PC-3 (cell line): ENCODE data around the gene EFCAB12.

Experiments
- EZH2 ChIP-seq: fragments of 300-600 bp; sonication (generic); IDR thresholded peaks from one replicate; pipeline ENCODE4 v1.6.1; 2017; ENCODE audit warnings: antibody characterized with exemption, mild to moderate bottlenecking, low read length; ENCODE audit not compliant: unreplicated experiment
- EZH2phosphoT487 ChIP-seq: fragments of 300-600 bp; sonication (generic); IDR thresholded peaks from 2 replicates; pipeline ENCODE4 v1.6.1; 2018; ENCODE audit warnings: mild to moderate bottlenecking, antibody characterized with exemption, low read length, borderline replicate concordance
- TF ChIP-seq, protein P1 (sequence below): fragments of 300-600 bp; sonication (generic); conservative IDR thresholded peaks from 2 replicates; pipeline ENCODE4 v1.5.1; 2017; ENCODE audit warnings: antibody characterized with exemption, low read depth, mild to moderate bottlenecking, low read length

DNA sequence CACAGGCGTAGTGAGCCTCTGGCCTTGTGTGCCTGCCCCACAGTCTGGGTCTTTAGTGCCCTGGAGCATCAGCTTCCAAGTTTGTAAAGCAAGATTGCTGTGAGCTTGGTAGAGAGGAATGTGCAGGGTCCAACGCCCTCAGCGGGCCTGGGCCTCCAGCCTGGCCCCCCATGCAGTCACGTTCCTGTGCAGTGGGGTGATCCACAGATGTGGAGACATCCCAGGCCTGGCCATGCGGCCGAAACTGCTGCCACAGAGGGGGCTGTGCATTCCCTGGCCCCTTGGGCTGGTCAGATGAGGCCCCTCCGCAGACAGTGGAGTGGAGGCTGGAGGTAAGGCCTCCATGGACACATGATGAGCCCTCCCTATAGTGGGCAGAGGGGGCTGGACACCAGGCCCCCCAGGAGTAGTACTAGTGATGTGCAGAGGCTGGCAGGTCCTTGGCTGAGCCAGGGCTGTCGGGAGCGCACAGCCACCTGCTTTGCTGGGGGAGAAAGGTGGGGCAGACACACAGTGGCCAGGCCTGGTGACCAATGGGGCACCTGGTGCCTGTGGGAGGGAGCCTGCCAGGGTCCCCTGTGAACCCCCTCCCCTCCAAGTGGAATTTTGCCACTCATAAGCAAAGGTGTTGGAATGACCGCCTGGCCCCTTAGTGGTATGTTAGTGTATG is 71.5 kb downstream of the EFCAB12 start:
- TF ChIP-seq EZH2 = no peak
- TF ChIP-seq, protein P1, sequence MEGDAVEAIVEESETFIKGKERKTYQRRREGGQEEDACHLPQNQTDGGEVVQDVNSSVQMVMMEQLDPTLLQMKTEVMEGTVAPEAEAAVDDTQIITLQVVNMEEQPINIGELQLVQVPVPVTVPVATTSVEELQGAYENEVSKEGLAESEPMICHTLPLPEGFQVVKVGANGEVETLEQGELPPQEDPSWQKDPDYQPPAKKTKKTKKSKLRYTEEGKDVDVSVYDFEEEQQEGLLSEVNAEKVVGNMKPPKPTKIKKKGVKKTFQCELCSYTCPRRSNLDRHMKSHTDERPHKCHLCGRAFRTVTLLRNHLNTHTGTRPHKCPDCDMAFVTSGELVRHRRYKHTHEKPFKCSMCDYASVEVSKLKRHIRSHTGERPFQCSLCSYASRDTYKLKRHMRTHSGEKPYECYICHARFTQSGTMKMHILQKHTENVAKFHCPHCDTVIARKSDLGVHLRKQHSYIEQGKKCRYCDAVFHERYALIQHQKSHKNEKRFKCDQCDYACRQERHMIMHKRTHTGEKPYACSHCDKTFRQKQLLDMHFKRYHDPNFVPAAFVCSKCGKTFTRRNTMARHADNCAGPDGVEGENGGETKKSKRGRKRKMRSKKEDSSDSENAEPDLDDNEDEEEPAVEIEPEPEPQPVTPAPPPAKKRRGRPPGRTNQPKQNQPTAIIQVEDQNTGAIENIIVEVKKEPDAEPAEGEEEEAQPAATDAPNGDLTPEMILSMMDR = no peak
- no peak for TF ChIP-seq EZH2phosphoT487
